Measurements from ENCODE around the gene SGMS1. TPM values are rescaled to one million over a fixed set of nuclear protein-coding genes. Genes with fewer than 3 reads are reported as not detected.

Gene SGMS1
- total and polyA plus RNA-seq, 2 experiments from 2014 or later: 15.0 to 34.7 TPM

DNA sequence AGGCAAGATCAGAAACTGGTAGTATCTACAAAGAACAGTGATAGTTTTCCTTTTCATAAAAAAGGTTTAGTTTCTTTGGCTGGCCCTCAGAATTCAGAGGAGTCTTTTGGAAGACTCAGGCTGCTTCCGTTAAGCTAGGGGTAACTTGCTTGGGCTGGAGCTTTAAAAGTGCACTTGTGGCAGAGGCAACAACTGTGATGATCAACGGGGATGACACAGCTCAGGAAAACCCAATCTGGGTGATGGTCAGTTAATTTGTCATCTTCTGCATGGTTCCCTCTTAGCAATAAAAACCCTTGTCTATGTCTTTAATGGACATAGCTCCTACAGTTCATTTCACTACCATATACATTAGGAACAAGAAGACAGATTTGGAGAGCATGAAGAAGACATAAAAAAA lies 46.7 kb downstream of the SGMS1 start:
- H3K4me2 ChIP-seq: no peak overlapping the region
- Mint-ChIP-seq H3K9me3 (no peaks in the 10 kb centered on the region), H3K27me3 (ENCODE audit: insufficient read depth, low read depth, poor library complexity) (no peaks in the 10 kb centered on the region), H3K36me3 (ENCODE audit: low read depth) (no peaks in the 10 kb centered on the region), H3K27ac (no peak overlapping the region), H3K4me3 (no peak overlapping the region), H3K4me1 (peaks cover 81% of the 10 kb centered on the region)
- H3K4me3 ChIP-seq: no peak overlapping the region
- no peak for DNase-seq (ENCODE audit: low spot score)
- H3K36me3 ChIP-seq (ENCODE audit: insufficient read depth): no peaks in the 10 kb centered on the region
- no peaks in the 10 kb centered on the region for H4K20me1 ChIP-seq (replicated peaks; ENCODE audit: insufficient read depth)
- no peaks in the 10 kb centered on the region for H3K27me3 ChIP-seq (ENCODE audit: insufficient read depth)
- no peaks in the 10 kb centered on the region for H3F3A ChIP-seq (replicated peaks; ENCODE audit: low read depth)
- H3K4me1 ChIP-seq (ENCODE audit: insufficient read depth): peaks cover 71% of the 10 kb centered on the region
- no peak overlapping the region for H3K27ac ChIP-seq (ENCODE audit: low read depth)
- H3K79me2 ChIP-seq (replicated peaks; ENCODE audit: insufficient read depth): peaks cover 67% of the 10 kb centered on the region
- no peaks in the 10 kb centered on the region for H3K9me2 ChIP-seq (ENCODE audit: insufficient read depth)
- H2AFZ ChIP-seq: no peak overlapping the region
- TF ChIP-seq ZNF114 (CRISPR knock-in tag; IDR thresholded peaks at IDR 0.05) (no peak), EZH2phosphoT487 (IDR thresholded peaks at IDR 0.05; ENCODE audit: unreplicated experiment) (no peak), NANOG (IDR thresholded peaks at IDR 0.05; ENCODE audit: borderline replicate concordance) (no peak), ZNF331 (CRISPR knock-in tag; IDR thresholded peaks at IDR 0.05; ENCODE audit: low read depth) (no peak), EZH2 (IDR thresholded peaks at IDR 0.05; ENCODE audit: low read depth, unreplicated experiment) (no peak), CREB1 (CRISPR knock-in tag; IDR thresholded peaks at IDR 0.05; ENCODE audit: low read depth) (no peak), POLR2AphosphoS5 (IDR thresholded peaks at IDR 0.05; ENCODE audit: low read depth) (no peak), JUNB (IDR thresholded peaks at IDR 0.05; ENCODE audit: unreplicated experiment) (no peak), STAT1 (IDR thresholded peaks at IDR 0.05; ENCODE audit: unreplicated experiment) (no peak)
- TF ChIP-seq, protein P1, sequence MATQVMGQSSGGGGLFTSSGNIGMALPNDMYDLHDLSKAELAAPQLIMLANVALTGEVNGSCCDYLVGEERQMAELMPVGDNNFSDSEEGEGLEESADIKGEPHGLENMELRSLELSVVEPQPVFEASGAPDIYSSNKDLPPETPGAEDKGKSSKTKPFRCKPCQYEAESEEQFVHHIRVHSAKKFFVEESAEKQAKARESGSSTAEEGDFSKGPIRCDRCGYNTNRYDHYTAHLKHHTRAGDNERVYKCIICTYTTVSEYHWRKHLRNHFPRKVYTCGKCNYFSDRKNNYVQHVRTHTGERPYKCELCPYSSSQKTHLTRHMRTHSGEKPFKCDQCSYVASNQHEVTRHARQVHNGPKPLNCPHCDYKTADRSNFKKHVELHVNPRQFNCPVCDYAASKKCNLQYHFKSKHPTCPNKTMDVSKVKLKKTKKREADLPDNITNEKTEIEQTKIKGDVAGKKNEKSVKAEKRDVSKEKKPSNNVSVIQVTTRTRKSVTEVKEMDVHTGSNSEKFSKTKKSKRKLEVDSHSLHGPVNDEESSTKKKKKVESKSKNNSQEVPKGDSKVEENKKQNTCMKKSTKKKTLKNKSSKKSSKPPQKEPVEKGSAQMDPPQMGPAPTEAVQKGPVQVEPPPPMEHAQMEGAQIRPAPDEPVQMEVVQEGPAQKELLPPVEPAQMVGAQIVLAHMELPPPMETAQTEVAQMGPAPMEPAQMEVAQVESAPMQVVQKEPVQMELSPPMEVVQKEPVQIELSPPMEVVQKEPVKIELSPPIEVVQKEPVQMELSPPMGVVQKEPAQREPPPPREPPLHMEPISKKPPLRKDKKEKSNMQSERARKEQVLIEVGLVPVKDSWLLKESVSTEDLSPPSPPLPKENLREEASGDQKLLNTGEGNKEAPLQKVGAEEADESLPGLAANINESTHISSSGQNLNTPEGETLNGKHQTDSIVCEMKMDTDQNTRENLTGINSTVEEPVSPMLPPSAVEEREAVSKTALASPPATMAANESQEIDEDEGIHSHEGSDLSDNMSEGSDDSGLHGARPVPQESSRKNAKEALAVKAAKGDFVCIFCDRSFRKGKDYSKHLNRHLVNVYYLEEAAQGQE (IDR thresholded peaks at IDR 0.05; ENCODE audit: unreplicated experiment): no peak
- TF ChIP-seq, protein P2, sequence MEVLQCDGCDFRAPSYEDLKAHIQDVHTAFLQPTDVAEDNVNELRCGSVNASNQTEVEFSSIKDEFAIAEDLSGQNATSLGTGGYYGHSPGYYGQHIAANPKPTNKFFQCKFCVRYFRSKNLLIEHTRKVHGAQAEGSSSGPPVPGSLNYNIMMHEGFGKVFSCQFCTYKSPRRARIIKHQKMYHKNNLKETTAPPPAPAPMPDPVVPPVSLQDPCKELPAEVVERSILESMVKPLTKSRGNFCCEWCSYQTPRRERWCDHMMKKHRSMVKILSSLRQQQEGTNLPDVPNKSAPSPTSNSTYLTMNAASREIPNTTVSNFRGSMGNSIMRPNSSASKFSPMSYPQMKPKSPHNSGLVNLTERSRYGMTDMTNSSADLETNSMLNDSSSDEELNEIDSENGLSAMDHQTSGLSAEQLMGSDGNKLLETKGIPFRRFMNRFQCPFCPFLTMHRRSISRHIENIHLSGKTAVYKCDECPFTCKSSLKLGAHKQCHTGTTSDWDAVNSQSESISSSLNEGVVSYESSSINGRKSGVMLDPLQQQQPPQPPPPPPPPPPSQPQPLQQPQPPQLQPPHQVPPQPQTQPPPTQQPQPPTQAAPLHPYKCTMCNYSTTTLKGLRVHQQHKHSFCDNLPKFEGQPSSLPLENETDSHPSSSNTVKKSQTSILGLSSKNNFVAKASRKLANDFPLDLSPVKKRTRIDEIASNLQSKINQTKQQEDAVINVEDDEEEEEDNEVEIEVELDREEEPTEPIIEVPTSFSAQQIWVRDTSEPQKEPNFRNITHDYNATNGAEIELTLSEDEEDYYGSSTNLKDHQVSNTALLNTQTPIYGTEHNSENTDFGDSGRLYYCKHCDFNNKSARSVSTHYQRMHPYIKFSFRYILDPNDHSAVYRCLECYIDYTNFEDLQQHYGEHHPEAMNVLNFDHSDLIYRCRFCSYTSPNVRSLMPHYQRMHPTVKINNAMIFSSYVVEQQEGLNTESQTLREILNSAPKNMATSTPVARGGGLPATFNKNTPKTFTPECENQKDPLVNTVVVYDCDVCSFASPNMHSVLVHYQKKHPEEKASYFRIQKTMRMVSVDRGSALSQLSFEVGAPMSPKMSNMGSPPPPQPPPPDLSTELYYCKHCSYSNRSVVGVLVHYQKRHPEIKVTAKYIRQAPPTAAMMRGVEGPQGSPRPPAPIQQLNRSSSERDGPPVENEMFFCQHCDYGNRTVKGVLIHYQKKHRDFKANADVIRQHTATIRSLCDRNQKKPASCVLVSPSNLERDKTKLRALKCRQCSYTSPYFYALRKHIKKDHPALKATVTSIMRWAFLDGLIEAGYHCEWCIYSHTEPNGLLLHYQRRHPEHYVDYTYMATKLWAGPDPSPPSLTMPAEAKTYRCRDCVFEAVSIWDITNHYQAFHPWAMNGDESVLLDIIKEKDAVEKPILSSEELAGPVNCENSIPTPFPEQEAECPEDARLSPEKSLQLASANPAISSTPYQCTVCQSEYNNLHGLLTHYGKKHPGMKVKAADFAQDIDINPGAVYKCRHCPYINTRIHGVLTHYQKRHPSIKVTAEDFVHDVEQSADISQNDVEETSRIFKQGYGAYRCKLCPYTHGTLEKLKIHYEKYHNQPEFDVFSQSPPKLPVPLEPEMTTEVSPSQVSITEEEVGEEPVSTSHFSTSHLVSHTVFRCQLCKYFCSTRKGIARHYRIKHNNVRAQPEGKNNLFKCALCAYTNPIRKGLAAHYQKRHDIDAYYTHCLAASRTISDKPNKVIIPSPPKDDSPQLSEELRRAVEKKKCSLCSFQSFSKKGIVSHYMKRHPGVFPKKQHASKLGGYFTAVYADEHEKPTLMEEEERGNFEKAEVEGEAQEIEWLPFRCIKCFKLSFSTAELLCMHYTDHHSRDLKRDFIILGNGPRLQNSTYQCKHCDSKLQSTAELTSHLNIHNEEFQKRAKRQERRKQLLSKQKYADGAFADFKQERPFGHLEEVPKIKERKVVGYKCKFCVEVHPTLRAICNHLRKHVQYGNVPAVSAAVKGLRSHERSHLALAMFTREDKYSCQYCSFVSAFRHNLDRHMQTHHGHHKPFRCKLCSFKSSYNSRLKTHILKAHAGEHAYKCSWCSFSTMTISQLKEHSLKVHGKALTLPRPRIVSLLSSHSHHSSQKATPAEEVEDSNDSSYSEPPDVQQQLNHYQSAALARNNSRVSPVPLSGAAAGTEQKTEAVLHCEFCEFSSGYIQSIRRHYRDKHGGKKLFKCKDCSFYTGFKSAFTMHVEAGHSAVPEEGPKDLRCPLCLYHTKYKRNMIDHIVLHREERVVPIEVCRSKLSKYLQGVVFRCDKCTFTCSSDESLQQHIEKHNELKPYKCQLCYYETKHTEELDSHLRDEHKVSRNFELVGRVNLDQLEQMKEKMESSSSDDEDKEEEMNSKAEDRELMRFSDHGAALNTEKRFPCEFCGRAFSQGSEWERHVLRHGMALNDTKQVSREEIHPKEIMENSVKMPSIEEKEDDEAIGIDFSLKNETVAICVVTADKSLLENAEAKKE (CRISPR knock-in tag; IDR thresholded peaks at IDR 0.05): no peak
- TF ChIP-seq, protein P3, sequence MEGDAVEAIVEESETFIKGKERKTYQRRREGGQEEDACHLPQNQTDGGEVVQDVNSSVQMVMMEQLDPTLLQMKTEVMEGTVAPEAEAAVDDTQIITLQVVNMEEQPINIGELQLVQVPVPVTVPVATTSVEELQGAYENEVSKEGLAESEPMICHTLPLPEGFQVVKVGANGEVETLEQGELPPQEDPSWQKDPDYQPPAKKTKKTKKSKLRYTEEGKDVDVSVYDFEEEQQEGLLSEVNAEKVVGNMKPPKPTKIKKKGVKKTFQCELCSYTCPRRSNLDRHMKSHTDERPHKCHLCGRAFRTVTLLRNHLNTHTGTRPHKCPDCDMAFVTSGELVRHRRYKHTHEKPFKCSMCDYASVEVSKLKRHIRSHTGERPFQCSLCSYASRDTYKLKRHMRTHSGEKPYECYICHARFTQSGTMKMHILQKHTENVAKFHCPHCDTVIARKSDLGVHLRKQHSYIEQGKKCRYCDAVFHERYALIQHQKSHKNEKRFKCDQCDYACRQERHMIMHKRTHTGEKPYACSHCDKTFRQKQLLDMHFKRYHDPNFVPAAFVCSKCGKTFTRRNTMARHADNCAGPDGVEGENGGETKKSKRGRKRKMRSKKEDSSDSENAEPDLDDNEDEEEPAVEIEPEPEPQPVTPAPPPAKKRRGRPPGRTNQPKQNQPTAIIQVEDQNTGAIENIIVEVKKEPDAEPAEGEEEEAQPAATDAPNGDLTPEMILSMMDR (conservative IDR thresholded peaks at IDR 0.05; ENCODE audit: low read depth in 2 of 2): no peak
- TF ChIP-seq, protein P4, sequence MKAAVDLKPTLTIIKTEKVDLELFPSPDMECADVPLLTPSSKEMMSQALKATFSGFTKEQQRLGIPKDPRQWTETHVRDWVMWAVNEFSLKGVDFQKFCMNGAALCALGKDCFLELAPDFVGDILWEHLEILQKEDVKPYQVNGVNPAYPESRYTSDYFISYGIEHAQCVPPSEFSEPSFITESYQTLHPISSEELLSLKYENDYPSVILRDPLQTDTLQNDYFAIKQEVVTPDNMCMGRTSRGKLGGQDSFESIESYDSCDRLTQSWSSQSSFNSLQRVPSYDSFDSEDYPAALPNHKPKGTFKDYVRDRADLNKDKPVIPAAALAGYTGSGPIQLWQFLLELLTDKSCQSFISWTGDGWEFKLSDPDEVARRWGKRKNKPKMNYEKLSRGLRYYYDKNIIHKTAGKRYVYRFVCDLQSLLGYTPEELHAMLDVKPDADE (IDR thresholded peaks at IDR 0.05): no peak
- ATAC-seq: no peak
